ENCODE results near the gene SCN7A.
"Not testable (repeated sequence)": the region's sequence is repeated elsewhere in the genome, so short reads cannot be mapped to it uniquely, and the experiment has no call there.

Gene SCN7A

DNA sequence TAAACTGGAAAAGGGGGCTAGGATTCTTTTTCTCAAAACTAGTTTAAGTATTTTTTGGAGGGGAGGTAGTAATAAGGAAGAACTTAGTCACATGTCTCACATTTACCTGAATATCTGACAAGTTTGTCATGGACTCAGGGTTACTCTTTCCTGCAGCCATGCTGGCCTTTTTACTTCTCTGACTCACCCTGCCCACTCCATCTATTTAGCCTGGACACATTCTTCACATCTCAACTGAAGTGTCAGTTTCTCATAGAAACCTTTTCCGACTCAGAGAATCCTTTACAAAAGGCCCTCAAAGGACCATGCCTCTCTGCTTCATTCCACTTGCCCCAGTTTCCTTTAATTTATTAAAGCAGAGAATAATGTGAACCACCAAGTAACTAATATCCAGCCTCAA lies 42.6 kb downstream of the SCN7A start:
- no peak for DNase-seq

DNA sequence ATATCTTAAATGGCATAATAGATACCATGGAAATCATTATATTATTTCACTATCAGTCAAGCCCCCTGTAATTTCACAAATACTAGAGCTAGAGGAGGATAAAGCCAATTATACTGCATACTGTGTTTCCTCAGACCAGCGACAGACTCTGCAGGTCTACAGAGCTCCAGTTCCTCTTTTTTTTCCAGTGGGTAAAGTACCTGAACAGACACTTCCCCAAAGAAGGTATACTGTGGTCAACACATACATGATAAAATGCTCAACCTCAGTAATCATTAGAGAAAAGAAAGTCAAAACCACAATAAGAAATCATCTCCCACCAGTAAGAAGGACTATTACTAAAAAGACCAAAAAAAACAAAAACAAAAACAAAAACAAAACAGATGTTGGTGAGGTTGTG lies 44.6 kb downstream of the SCN7A start:
- DNase-seq = no peak

DNA sequence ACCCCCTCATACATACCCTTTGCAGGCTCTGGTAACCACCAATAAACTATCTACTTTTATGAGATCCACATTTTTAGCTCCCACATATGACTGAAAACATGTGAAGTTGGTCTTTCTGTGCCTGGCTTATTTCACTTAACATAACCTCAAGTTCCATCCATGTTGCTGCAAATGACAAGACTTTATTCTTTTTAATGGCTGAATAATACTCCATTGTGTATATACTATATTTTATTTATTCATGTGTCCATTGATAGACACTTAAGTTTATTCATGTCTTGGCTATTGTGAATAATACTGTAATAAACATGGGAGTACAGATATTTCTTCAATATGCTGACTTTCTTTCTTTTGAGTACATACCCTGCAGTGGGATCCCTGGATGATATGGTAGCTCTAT lies 45.9 kb downstream of the SCN7A start:
- DNase-seq = no peak

DNA sequence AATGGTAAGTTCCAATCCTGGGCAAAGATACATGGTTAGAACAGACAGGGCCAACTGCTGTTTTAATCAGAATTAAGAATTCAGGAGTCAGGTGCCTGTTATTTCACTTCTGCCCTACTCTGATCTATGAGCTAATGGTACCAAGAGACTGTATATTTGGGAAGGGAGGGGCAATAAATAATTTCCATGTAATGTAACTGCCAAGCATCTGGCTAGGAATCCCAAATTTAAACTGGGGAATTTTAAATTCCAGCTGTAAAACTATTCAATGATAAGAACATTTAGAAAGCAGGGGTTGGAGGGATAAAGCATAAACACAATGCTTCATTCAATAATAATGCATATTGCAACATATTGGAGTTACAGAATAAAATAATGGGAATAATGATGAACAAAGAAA lies 49.7 kb downstream of the SCN7A start:
- no peak for DNase-seq

DNA sequence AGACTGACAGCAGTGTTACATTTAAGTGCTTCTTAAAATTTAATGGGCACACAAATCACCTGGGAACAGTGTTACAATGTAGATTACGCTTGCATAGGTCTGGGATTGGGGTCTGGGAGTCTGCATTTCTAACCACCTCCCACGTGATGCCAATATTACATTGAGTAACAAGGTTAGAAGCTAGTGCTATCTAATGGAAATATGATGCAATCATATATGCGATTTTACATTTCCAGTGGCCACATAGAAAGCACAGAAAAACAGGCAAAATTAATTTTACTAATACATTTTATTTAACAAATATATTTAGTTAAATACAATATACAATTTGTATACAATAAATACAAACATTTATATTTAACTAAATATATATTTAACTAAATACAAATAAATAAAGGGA lies 53.7 kb downstream of the SCN7A start:
- DNase-seq = no peak

DNA sequence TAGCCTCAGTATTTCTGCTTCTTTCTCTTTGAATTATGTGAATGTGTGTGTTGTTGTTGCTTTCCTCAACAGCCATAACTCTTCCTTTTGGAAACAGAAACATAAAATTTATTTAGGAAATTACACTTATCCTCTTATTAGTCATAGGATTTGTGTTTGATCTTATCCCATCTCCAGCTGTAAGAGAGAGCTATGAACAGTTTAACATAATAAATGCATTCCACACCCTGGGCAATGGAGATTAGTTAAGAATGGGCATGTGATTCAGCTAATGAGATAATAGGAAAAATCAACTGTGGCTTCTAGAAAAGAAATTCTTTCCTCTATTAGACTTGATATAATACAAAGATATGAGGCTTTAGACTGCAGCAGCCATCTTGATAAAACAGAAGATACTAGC lies 55.0 kb downstream of the SCN7A start:
- DNase-seq = no peak

DNA sequence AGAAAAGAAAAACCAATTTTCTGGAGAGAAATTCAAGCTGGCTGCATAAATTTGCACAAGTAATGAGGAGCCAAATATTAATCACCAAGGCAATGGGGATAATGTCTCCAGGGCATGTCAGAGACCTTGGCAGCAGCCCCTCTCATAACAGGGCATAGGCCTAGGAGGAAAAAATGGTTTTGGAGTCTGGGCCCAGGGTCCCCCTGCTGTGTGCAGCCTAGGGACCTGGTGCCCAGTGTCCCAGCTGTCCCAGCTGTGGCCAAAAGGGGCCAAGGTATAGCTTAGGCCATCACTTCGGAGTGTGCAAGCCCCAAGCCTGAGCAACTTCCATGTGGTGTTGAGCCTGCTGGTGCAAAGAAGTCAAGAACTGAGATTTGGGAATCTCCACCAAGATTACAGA lies 57.1 kb downstream of the SCN7A start:
- no peak for DNase-seq

DNA sequence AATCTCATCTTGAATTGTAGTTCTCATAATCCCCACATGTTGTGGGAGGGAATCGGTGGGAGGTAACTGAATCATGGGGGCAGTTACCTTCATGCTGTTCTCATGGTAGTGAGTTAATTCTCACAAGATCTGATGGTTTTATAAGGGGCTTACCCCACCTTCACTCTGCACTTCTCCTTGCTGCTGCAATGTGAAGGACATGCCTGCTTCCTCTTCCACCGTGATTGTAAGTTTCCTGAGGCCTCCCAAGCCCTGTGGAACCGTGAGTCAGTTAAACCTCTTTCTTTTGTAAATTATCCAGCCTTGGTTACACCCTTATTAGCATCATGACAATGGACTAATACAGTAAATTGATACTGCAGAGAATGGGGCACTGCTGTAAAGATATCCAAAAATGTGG lies 57.9 kb downstream of the SCN7A start:
- no peak for DNase-seq

DNA sequence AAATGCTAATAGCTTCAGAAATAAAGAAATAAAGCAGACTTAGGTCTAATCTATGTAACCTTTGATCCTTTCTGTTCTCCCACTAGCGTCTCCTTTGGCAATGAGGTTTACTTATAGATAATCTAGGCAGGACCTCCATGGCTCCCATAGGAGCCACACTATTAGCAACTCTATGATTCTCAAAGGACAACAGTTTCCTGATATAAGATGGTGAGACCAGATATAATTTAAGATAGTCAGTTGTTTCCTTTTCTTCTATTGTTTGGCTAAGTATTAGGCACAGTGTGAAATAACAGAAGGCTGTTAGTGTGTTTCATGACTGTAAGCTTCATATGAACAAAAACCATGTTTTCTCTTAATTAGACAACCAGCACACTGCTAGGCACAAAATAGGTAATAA lies 59.6 kb downstream of the SCN7A start:
- no peak for DNase-seq

DNA sequence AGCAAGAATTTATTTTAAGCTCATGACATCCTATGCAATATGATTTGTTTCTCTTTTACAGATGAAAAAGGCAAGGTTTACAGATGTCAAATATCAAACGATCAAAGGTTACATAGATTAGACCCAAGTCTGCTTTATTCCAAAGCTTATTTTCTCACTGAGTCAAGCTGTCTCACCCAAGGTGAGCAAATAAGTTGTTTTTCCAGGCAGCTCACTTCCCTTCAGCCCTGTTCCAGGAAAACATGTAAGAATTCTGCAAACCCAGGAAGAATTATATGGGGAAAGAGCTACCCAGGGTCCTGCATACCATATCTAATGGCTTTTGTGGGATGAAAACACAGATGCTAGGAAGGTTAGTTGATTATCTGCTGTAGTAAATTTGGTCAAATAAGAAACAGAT lies 60.6 kb downstream of the SCN7A start:
- DNase-seq = no peak

DNA sequence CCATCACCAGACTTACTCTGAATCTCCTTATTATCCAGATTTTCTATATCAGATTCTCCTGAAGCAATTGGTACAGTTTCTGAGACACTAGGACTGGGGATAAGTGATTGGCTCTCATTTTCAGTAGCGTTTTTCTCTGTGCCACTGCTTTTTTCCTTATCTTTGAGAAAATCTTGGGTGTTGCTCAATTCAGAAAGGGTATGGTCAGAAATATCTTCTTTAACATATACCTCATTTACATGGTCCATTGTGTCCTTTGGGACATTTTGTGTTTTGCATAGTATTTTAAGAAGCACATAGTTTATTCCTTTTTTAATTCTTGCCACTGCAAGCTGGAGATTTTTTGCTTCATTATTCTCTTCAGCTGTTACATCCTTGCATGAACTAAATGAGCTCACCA lies 61.7 kb downstream of the SCN7A start:
- DNase-seq = no peak

DNA sequence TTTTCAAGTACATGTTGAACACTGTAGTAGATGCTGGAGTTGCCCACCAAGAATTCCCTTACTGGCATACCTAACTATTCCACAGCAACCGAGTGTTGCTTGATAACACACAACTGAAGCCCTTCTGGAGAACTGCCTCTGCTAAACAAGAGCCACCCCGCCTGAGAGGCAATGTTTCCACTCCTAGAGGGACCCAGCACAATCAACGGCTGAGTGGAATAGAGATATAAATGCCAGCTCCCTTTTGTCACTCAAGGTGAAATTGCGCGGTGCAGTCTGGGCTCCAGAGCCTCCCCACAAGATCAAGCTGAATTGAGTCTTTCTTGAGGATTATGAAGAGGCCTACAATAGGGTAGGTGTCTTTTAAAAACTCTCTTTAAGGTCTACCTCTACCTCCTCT lies 69.2 kb downstream of the SCN7A start:
- DNase-seq = no peak

DNA sequence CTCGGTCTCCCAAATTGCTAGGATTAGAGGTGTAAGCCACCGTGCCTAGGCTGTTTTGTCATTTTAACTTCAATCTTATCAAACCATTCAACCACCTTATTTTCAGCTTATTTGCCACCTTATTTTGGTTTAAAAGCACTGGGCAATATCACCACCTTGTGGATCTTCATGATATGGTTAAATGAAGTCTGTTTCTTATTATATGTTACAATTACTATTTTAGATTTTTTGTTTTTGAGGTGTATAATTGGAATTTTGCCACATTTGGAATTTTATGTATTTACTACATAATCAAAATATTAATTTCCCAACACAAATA lies 74.5 kb downstream of the SCN7A start:
- DNase-seq = peak; percentile 67

DNA sequence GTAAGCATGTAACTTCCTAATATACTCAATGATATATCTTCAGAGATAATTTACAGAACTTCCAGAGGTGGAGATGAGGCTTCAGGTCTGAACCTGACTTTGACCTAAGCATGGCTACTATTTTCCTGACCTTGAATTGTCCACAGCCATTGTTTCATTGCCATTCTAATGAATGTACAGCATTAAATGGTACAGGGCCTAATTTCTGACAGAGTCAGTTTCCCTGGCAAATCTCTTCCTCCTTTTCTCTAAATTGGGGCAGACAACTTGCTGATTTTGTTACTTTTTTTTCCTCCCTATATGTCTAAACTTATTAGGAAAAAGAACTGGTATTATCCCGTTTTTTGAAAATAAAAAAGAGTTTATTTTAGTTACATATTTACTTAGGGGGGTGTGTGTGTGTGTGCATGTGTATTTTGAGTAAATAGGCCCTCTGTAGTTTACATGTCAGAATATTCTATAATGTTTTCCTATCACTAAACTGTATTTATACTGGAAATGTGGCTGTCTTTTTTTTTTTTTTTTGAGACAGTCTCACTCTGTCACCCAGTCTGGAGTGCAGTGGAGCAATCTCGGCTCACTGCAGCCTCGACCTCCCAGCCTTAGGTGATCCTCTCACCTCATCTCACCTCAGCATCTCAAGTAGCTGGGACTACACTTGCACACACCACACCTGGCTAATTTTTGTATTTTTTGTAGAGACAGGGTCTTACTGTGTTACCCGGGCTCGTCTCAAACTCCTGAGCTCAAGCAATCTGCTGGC lies 75.0 kb downstream of the SCN7A start:
- DNase-seq = no peak

DNA sequence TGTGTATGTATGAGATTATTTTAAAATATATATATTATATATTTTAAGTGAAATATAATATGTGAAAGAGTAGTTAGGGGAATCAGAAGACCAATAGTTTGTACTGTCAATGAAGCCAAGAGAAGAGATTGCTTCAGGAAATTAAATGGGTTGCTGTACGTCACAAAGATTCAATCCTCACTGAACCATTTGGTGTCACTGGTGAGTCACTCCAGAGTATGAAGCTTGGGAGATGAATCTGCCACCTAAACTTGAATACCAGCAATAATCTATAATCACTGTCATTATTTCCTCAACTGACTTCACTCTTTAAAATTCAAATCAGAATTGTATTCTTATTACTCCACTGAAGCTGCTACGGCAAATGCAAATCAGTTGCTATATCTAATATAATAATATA lies 76.4 kb downstream of the SCN7A start:
- peak; percentile 77 for DNase-seq

DNA sequence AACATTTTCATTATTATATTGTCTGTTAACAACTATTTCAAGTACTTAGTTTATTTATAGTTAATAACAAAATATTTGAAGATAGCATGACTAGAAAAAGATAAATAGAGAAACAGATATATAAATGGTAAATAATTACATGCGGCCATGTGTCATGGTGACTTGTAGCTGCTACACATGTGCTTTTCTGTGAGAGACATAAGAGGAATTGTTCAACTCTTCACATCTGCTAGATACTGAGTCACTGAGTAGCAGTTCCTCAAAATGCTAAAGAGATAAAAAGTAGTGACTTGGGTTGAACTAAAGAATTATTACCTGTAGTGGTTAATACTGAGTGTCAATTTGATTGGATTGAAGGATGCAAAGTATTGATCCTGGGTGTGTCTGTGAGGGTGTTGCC lies 80.8 kb downstream of the SCN7A start:
- no peak for DNase-seq

DNA sequence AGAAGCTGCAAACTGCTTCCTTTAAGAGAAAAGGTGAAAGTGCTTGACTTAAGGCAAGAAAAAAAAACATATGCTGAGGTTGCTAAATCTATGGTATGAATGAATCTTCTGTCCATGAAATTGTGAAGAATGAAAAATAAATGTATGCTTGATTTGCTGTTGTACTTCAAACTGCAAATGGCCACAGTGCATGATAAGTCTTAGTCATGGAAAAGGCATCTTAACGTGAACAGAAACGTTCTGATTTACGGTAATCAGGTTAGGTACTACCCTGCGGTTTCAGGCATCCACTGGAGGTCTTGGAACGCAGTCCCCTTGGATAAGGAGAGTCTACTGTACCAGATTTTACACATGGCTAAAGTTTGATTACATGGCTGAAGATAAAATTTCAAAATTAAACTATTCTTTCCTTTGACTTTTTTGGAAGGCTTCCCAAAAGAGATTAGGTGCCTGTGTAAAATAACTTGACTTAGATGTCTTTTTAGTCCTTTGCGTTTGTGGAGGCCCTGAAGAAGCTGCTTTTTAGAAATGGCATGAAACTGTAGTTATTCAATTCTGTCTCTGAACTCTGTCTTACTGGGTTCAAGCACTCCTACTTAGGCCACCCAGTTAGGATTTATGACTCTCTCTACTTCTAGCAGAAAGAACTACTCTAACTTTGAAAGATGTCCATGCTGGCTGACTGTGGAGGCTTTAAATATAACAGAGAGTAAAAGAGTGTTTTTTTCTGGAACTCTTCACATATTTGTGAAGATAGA lies 82.4 kb downstream of the SCN7A start:
- DNase-seq = peak; percentile 34

DNA sequence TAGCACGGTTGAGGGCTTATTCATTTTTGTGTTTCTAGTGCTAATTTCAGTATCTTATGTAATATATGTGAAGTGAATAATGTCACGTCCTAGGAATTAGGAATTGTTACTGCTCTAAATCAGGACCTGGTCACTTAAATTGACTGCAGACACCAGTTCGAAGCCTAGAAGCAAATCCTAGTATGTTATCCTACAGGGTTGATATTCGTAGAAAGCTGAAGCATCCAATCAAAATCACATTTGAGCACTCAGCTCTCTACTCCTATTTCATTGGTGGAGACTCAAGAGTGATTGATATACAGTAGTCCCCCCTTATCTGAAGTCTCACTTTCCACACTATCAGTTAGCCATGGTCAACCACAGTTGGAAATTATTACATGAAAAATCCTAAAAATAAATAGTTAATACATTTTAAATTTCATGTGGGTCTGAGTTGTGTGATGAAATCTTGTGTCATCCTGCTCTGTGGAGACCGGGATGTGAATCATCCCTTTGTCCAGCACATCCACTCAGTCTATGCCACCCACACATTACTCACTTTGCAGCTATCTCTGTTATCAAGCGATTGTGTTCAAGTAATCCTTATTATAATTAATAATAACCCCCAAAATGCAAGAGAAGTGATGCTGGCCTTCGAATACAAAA lies 83.1 kb downstream of the SCN7A start:
- peak; percentile 65 for DNase-seq

DNA sequence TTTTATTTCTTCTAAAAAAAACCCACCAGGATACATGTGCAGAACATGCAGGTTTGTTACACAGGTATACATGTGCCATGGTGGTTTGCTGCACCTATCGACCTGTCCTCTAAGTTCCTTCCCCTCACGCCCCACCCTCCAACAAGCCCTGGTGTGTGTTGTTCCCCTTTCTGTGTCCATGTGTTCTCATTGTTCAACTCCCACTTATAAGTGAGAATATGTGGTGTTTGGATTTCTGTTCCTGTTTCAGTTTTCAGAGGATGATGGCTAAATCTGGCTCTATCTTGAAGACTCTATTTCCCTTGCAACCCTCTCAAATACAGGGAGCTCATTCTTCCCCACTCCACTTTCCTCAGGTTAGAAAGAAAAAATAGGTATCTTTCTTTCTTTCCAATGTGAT lies 86.3 kb downstream of the SCN7A start:
- DNase-seq = not testable (repeated sequence)

DNA sequence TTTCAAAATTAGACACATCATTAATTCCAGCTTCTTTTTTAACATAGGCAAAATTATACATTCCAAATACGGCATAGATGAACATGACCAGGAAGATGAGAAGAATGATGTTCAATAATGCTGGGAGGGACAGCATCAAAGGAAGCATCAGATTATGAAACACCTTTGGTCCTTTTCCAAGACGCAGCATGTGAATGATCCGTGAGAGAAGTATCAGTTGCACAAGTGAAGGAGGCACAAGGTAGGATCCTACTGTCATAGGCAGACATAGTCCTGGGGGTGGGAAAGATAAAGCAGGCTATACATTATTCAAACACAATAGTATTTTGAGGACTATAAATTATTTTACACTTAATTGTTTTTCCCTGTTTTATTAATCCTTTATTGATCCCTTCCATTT lies 87.7 kb downstream of the SCN7A start:
- no peak for DNase-seq

DNA sequence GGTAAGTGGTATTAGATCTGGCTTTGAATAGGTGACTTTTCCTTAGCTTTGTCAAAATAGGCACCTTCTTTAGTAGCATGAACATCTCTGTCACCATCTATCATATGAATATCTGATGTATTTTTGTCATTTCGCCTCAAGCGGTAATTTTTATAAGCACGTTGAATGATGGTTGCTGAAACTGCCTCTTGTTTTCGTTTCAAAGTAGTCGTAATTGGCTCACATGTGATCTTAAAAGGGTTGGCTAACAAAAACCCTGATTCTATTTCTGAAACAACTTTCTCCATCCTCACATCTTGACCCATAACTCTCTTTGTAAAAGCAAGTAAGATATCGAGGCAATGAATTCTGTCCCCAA lies 88.5 kb downstream of the SCN7A start:
- DNase-seq = no peak

DNA sequence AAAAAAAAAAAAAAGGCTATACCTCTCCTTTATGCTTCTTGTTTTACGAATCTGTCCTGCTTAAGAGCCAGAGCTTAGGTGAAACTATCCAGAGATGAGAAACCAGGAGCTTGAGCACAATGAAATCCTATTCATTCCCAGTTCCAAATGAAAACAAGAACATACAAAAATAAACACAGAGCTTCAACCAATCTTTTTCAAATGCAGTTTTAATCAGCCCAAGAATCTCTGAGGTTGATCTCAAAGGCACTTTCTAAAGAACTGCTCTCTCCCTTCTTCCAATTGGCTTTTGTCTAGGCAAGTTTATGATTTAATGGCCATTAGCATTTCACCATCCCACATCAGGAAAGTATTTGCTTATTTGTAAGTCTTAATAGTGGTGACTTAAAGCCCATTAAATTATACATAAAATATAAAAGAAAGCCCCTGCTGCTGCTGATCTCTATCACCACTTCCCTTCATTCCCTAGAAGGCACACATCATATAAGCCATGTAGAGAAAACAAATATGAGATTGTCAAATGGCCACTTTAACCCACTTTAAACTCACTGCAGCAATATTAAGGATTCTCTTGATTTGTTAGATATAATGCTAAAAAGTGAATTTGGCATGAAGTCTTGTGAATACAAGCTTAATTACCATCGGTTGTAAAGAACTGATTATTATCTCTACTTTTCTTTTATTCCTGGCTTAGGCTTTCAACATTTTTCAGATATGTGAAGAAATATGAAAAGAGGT lies 89.0 kb downstream of the SCN7A start:
- DNase-seq = no peak

DNA sequence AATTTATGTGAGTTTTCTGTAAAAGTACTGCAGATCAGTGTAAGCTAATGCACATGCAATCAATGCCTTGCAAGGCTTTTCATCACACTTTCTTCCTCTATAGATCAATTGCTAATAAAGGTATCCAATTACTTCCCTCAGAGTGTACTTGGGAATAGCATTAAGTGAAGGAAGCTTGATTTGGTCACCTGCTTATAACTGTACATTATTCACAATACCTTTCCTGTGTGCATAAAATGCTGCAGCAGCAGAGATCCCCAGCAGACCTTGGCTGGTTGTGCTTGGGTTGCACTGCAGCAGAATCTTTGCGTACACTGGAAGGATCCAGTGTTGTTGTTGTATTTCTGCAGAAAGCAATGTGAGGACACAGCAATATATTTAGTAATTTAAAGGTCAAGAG lies 99.8 kb downstream of the SCN7A start:
- DNase-seq = no peak

DNA sequence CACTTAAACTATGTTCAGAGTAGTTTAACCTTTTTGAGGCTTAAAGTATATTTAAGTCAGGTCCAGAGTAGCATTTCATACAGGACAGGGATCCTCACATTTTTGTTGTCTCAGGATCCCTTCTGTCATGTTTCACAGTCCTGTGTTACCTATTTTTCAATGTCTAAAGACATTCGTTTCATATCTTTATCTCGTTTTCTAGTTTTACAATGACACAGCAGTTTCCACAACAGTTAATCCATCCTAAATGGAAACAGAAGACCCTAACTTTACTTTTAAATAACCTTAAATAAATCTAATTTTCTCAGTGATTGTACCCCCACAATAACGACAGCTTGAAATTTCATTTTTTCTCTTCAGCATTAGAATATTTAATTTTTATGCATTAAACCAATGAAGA lies 101.0 kb downstream of the SCN7A start:
- DNase-seq = no peak

All from NCI-H2227 treated with DMSO at 0.1 percent for 48 hours (cell line).